ENCODE data around the gene OR6C6. TPM values are rescaled to one million over a fixed set of nuclear protein-coding genes. Genes with fewer than 3 reads are reported as not detected.

The OR6C6 gene
- total RNA-seq, 6 experiments from 2014 or later = not detected

- peaks cover 36% of the 10 kb centered on the region for H3K9me3 Mint-ChIP-seq
- no peaks in the 10 kb centered on the region for H3K4me1 Mint-ChIP-seq (ENCODE audit: low read depth)
Observed at GRCh38 chr12:55289999-55290398, 6.4 kb downstream of the OR6C6 start.

GRCh38 chr12:55280991-55281390, 15.4 kb downstream of the OR6C6 start:
- no peaks in the 10 kb centered on the region for H3K27me3 Mint-ChIP-seq (ENCODE audit: insufficient read depth)
- H3K4me1 Mint-ChIP-seq (ENCODE audit: low read depth) = no peaks in the 10 kb centered on the region
- no peak overlapping the region for H3K27ac Mint-ChIP-seq
- H3K36me3 Mint-ChIP-seq (ENCODE audit: low read depth) = 0 out of 2 replicates have a peak, but pooled peaks cover 4% of the 10 kb centered on the region
- DNase-seq = no peak
- peaks cover 19% of the 10 kb centered on the region for H3K9me3 Mint-ChIP-seq
- TF ChIP-seq CTCF (IDR thresholded peaks at IDR 0.05) = no peak
- H3K4me3 Mint-ChIP-seq = no peak overlapping the region

More at GRCh38 chr12:55289999-55290398, 6.4 kb downstream of the OR6C6 start:
- no peak for DNase-seq
- no peak overlapping the region for H3K27ac Mint-ChIP-seq
- no peak overlapping the region for H3K4me3 Mint-ChIP-seq
- no peaks in the 10 kb centered on the region for H3K27me3 Mint-ChIP-seq (ENCODE audit: insufficient read depth)
- TF ChIP-seq CTCF (IDR thresholded peaks at IDR 0.05) = no peak
- H3K36me3 Mint-ChIP-seq (ENCODE audit: low read depth) = no peaks in the 10 kb centered on the region

GRCh38 chr12:55258303-55258702, 38.1 kb downstream of the OR6C6 start:
- TF ChIP-seq CTCF (IDR thresholded peaks at IDR 0.05) = no peak
- H3K9me3 Mint-ChIP-seq = peaks cover 27% of the 10 kb centered on the region
- H3K27ac Mint-ChIP-seq = no peak overlapping the region
- H3K27me3 Mint-ChIP-seq (ENCODE audit: insufficient read depth) = no peaks in the 10 kb centered on the region
- H3K36me3 Mint-ChIP-seq (ENCODE audit: low read depth) = no peaks in the 10 kb centered on the region
- H3K4me3 Mint-ChIP-seq = no peak overlapping the region
- DNase-seq = no peak
- no peaks in the 10 kb centered on the region for H3K4me1 Mint-ChIP-seq (ENCODE audit: low read depth)

- Mint-ChIP-seq H3K27me3 (ENCODE audit: insufficient read depth) (no peaks in the 10 kb centered on the region), H3K9me3 (peaks cover 21% of the 10 kb centered on the region), H3K4me3 (no peak overlapping the region), H3K27ac (no peak overlapping the region), H3K36me3 (ENCODE audit: low read depth) (no peaks in the 10 kb centered on the region), H3K4me1 (ENCODE audit: low read depth) (no peaks in the 10 kb centered on the region)
- TF ChIP-seq CTCF (IDR thresholded peaks at IDR 0.05) = no peak
- no peak for DNase-seq
Observed at GRCh38 chr12:55256831-55257230, 39.5 kb downstream of the OR6C6 start.

- H3K9me3 Mint-ChIP-seq = peaks cover 17% of the 10 kb centered on the region
- no peak for DNase-seq
- no peak overlapping the region for H3K27ac Mint-ChIP-seq
- H3K4me1 Mint-ChIP-seq (ENCODE audit: low read depth) = no peaks in the 10 kb centered on the region
- H3K4me3 Mint-ChIP-seq = no peak overlapping the region
- no peak for TF ChIP-seq CTCF (IDR thresholded peaks at IDR 0.05)
- H3K36me3 Mint-ChIP-seq (ENCODE audit: low read depth) = no peaks in the 10 kb centered on the region
- H3K27me3 Mint-ChIP-seq (ENCODE audit: insufficient read depth) = no peaks in the 10 kb centered on the region
Observed at GRCh38 chr12:55253281-55253680, 43.1 kb downstream of the OR6C6 start.

GRCh38 chr12:55250944-55251343, 45.4 kb downstream of the OR6C6 start:
- H3K4me3 Mint-ChIP-seq = no peak overlapping the region
- no peaks in the 10 kb centered on the region for H3K4me1 Mint-ChIP-seq (ENCODE audit: low read depth)
- no peak for TF ChIP-seq CTCF (IDR thresholded peaks at IDR 0.05)
- peaks cover 5% of the 10 kb centered on the region for H3K9me3 Mint-ChIP-seq
- no peaks in the 10 kb centered on the region for H3K36me3 Mint-ChIP-seq (ENCODE audit: low read depth)
- no peak overlapping the region for H3K27ac Mint-ChIP-seq
- H3K27me3 Mint-ChIP-seq (ENCODE audit: insufficient read depth) = no peaks in the 10 kb centered on the region
- no peak for DNase-seq
